Subcutaneous abdominal adipose tissue (tissue), 5 donors: ENCODE measurements around the gene ZNF555.

Experiments used
- H3K27ac ChIP-seq: one replicate; pipeline ENCODE4 v1.7.0; 2013; ENCODE audit warnings: low read depth, mild to moderate bottlenecking, inconsistent platforms, low read length, moderate library complexity
- H3K27me3 ChIP-seq, 5 donors: one replicate each; pipeline ENCODE4 v1.7.0; 2013; ENCODE audit warnings: low read length in 5 of 5, inconsistent platforms in 1 of 5; ENCODE audit not compliant: control insufficient read depth in 5 of 5, insufficient read depth in 4 of 5
- H3K36me3 ChIP-seq, 5 donors: one replicate each; pipeline ENCODE4 v1.7.0; 2013; ENCODE audit warnings: low read length in 5 of 5; ENCODE audit not compliant: control insufficient read depth in 5 of 5, insufficient read depth in 5 of 5
- H3K4me1 ChIP-seq, 5 donors: one replicate each; pipeline ENCODE4 v1.7.0; 2013; ENCODE audit warnings: low read length in 5 of 5, mild to moderate bottlenecking in 3 of 5, moderate library complexity in 1 of 5; ENCODE audit not compliant: control insufficient read depth in 5 of 5, insufficient read depth in 5 of 5
- H3K4me3 ChIP-seq, 5 donors: one replicate each; pipeline ENCODE4 v1.7.0; 2013; ENCODE audit warnings: low read length in 5 of 5, low read depth in 1 of 5
- H3K9ac ChIP-seq, 5 donors: one replicate each; pipeline ENCODE4 v1.7.0; 2013; ENCODE audit warnings: low read length in 5 of 5, mild to moderate bottlenecking in 4 of 5, moderate library complexity in 3 of 5
- H3K9me3 ChIP-seq, 5 donors: one replicate each; pipeline ENCODE4 v1.7.0; 2013; ENCODE audit warnings: low read length in 5 of 5; ENCODE audit not compliant: control insufficient read depth in 5 of 5
- donor health status: healthy.
- donor health status: healthy.
- donor health status: healthy.
- donor health status: healthy.
- donor health status: healthy.

ZNF555 gene

GRCh38 chr19:2823646-2824045 lies 17.6 kb upstream of the ZNF555 start:
- Histone ChIP-seq H3K27me3 (no peaks in the 10 kb centered on the region), H3K4me3 (no peak overlapping the region), H3K27ac (no peak overlapping the region), H3K9me3 (no peaks in the 10 kb centered on the region), H3K9ac (no peak overlapping the region), H3K36me3 (peaks cover 0 to 26% (median 18%) of the 10 kb centered on the region in 5 donors), H3K4me1 (peaks cover 0 to 16% (median 11%) of the 10 kb centered on the region in 5 donors)

DNA sequence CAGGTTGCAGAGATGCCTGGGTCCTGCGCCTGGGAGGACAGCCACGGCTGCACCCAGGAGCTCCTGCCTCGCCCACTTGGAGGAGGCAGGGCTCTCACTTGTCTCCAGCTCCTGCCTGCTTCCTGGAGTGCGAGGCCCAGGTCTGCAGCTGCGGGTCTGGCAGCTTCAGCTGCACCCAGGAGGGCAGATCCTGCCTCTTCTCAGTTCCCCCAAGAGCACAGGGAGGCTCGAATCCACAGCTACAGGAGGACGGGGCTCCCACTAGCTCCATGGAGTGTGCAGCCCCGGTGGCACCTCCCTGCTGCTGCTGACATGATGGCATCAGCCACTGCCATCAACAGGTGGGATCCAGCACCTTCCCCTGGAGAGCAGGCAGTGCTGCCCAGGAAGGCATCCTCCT lies 17.1 kb upstream of the ZNF555 start:
- Histone ChIP-seq H3K9me3 (no peaks in the 10 kb centered on the region), H3K27me3 (no peaks in the 10 kb centered on the region), H3K36me3 (peaks cover 0 to 26% (median 18%) of the 10 kb centered on the region in 5 donors), H3K4me1 (peaks cover 0 to 16% (median 11%) of the 10 kb centered on the region in 5 donors), H3K27ac (no peak overlapping the region), H3K9ac (no peak overlapping the region), H3K4me3 (no peak overlapping the region)

- Histone ChIP-seq H3K9me3 (peaks cover 0 to 8% (median 0%) of the 10 kb centered on the region in 5 donors), H3K4me3 (no peak overlapping the region), H3K27me3 (no peaks in the 10 kb centered on the region), H3K36me3 (peaks cover 0 to 26% (median 18%) of the 10 kb centered on the region in 5 donors), H3K27ac (no peak overlapping the region), H3K4me1 (no peaks in the 10 kb centered on the region), H3K9ac (no peak overlapping the region)
These were observed 14.3 kb upstream of the ZNF555 start for GRCh38 chr19:2827022-2827421.

GRCh38 chr19:2827840-2828489 lies 13.3 kb upstream of the ZNF555 start:
- Histone ChIP-seq H3K4me3 (no peak overlapping the region), H3K27ac (no peak overlapping the region), H3K4me1 (no peaks in the 10 kb centered on the region), H3K36me3 (peaks cover 3 to 34% (median 27%) of the 10 kb centered on the region in 5 donors), H3K27me3 (no peaks in the 10 kb centered on the region), H3K9me3 (peaks cover 0 to 15% (median 9%) of the 10 kb centered on the region in 5 donors), H3K9ac (no peak overlapping the region)

DNA sequence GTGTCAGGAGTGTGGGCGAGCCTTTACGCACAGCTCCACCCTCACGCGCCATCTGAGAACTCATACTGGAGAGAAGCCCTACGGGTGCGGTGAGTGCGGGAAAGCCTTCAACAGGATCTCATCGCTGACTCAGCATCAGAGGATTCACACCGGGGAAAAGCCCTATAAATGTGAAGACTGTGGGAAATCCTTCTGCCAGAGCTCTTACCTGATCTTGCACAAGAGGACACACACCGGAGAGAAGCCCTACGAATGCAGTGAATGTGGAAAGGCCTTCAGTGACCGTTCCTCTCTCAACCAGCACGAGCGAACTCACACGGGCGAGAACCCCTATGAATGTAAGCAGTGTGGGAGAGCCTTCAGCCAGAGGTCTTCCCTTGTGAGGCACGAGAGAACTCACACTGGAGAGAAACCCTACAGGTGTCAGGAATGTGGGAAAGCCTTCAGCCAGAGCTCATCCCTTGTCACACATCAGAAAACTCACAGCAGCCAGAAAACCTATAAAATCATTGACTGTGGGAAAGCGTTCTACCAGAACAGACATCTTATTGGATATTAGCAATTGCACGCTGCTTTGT lies 6.9 kb upstream of the ZNF555 start:
- H3K27me3 ChIP-seq: peaks cover 0 to 6% (median 0%) of the 10 kb centered on the region in 5 donors
- H3K9me3 ChIP-seq: peaks cover 20 to 55% (median 50%) of the 10 kb centered on the region in 5 donors
- H3K27ac ChIP-seq: no peak overlapping the region
- peaks cover 9 to 30% (median 26%) of the 10 kb centered on the region in 5 donors for H3K36me3 ChIP-seq
- H3K4me3 ChIP-seq: peak overlapping the region; percentile 5 to 58 (median 32)
- peaks cover 0 to 8% (median 0%) of the 10 kb centered on the region in 5 donors for H3K4me1 ChIP-seq
- H3K9ac ChIP-seq: peak overlapping the region in 1 of 5 donors; percentile 89

DNA sequence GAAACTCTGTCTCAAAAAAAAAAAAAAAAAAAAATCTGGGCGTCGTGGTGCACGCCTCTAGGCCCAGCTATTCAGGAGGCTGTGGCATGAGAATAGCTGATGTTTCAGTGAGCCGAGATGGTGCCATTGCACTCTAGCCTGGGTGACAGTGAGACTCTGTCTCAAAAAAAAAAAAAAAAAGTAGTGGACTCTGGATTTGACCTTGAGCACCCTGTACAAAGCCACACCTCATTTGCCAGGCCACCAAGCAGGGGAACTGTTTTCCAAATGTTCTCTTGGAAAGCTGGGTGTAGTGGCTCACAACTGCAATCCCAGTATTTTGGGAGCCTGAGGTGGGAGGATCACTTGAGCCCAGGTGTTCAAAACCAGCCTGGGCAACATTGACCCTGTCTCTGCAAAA lies 3.8 kb upstream of the ZNF555 start:
- Histone ChIP-seq H3K4me1 (peaks cover 5 to 13% (median 6%) of the 10 kb centered on the region in 5 donors), H3K9me3 (peaks cover 20 to 50% (median 45%) of the 10 kb centered on the region in 5 donors), H3K36me3 (peaks cover 9 to 27% (median 22%) of the 10 kb centered on the region in 5 donors), H3K27ac (no peak overlapping the region), H3K4me3 (no peak overlapping the region), H3K9ac (no peak overlapping the region), H3K27me3 (peaks cover 0 to 6% (median 0%) of the 10 kb centered on the region in 5 donors)

DNA sequence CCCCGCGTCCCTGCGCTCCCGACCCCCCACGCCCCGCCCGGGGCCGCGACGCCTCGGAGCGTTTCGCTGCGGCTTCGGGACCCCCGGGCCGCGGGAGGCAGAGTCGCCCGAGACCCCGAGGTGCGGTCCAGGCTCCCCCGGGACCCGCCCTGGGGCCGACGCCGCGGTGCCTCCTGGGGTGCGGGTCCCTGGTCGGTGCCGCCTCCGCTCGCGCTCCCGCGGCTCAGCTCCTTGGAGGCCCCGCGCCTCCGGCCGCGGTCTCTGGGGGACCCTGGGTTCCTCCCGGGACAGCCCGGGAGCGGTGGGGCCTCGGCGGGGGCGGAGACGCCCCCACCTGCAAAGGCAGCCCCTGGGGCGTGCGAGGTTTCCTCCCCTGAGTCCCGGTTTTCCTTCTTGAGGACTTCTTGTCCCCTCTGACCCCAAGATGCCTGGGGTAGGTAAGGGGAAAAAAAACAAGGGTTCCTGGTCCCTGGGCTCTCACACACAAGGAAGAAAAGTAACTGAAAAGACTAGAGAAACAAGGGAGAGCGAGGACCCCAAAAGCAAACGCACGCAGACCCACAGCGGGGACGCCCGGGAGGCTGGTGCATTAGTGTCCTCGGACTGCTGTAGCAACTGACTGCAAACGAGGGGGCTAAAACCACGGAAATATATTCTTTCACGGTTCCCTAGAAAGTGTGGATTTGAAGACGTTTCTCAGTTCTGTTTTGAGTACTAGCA lies 740 bp downstream of the ZNF555 start:
- Histone ChIP-seq H3K27ac (no peak overlapping the region), H3K4me3 (peak overlapping the region; percentile 64 to 90 (median 77)), H3K9ac (peak overlapping the region; percentile 22 to 82 (median 60)), H3K4me1 (peaks cover 0 to 17% (median 7%) of the 10 kb centered on the region in 5 donors), H3K27me3 (no peaks in the 10 kb centered on the region), H3K36me3 (peaks cover 0 to 9% (median 0%) of the 10 kb centered on the region in 5 donors), H3K9me3 (peaks cover 0 to 14% (median 7%) of the 10 kb centered on the region in 5 donors)

GRCh38 chr19:2845107-2845506 lies 3.8 kb downstream of the ZNF555 start:
- no peak overlapping the region for H3K4me3 ChIP-seq
- H3K36me3 ChIP-seq: peaks cover 0 to 9% (median 3%) of the 10 kb centered on the region in 5 donors
- no peaks in the 10 kb centered on the region for H3K27me3 ChIP-seq
- H3K27ac ChIP-seq: no peak overlapping the region
- no peak overlapping the region for H3K9ac ChIP-seq
- peaks cover 0 to 17% (median 7%) of the 10 kb centered on the region in 5 donors for H3K4me1 ChIP-seq
- peaks cover 0 to 27% (median 20%) of the 10 kb centered on the region in 5 donors for H3K9me3 ChIP-seq

DNA sequence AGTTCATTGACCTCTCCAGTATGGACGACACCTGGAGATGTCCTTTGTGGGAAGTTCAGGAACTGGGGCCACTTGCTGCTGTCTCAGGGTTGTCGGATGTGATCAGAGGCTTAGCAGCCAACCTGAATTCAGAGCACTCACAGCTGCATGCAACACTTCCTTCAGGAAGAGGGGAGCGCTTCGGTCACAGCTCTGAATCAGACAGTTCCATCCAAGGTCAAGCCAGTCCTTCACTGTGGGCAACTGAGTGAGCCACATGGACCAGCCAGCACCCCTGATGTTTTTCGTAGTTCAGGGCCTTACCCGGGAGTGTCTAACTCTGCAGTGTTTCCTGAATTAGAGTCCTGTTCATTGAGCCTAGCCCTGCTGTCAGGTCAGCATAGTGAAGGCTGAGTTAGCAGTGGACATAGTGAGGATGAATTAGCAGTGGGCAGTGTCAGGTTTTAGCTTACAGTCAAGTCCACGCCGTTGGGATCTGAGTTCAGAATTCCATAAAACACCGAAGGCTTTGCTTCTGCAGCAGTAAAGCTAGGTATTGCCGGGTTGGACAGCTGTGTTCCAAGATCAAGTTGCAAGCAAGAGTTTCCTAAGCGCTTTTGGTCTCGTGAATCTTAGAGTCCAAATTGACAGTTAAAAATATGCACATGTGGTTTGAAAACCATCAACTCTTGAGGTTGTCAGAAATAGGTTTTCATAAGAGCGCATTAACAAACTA lies 5.1 kb downstream of the ZNF555 start:
- Histone ChIP-seq H3K27ac (no peak overlapping the region), H3K27me3 (no peaks in the 10 kb centered on the region), H3K9me3 (peaks cover 2 to 39% (median 28%) of the 10 kb centered on the region in 5 donors), H3K36me3 (peaks cover 10 to 18% (median 14%) of the 10 kb centered on the region in 5 donors), H3K4me1 (peaks cover 0 to 11% (median 7%) of the 10 kb centered on the region in 5 donors), H3K9ac (no peak overlapping the region), H3K4me3 (no peak overlapping the region)
